Neural cell (in vitro differentiated cells): ENCODE data around the gene ACTR1A. TPM values are rescaled to one million over a fixed set of nuclear protein-coding genes. Genes with fewer than 3 reads are reported as not detected.

ENCODE experiments used
- H2AFZ ChIP-seq: fragments of 200-600, 300-800 bp; sonication (generic), shearing (Covaris generic); 2 replicates; pipeline ENCODE4 v1.6.0; 2014; ENCODE audit warnings: low read depth, mild to moderate bottlenecking, antibody characterized with exemption, low read length, moderate library complexity
- H3F3A ChIP-seq: fragments of 200-600 bp; shearing (Covaris generic); 2 replicates; pipeline ENCODE4 v1.6.1; 2016; ENCODE audit warnings: mild to moderate bottlenecking, moderate library complexity, mixed read lengths, antibody characterized with exemption, low read length; ENCODE audit not compliant: insufficient read depth, poor library complexity, severe bottlenecking
- H3K27ac ChIP-seq: fragments of 200-600, 300-800 bp; sonication (generic), shearing (Covaris generic); 2 replicates; pipeline ENCODE4 v1.5.1; 2014; ENCODE audit warnings: mild to moderate bottlenecking, low read length, moderate library complexity
- H3K27me3 ChIP-seq: fragments of 300-800, 200-600 bp; sonication (generic), shearing (Covaris generic); 2 replicates; pipeline ENCODE4 v1.6.0; 2014; ENCODE audit warnings: mild to moderate bottlenecking, low read depth, low read length, moderate library complexity; ENCODE audit not compliant: insufficient read depth
- H3K36me3 ChIP-seq: fragments of 300-800, 200-600 bp; sonication (generic), shearing (Covaris generic); 2 replicates; pipeline ENCODE4 v1.5.1; 2014; ENCODE audit warnings: mild to moderate bottlenecking, antibody characterized with exemption, low read length, moderate library complexity; ENCODE audit not compliant: insufficient read depth
- H3K4me2 ChIP-seq: fragments of 300-800, 200-600 bp; sonication (generic), shearing (Covaris generic); 2 replicates; pipeline ENCODE4 v1.6.0; 2014; ENCODE audit warnings: mild to moderate bottlenecking, low read length
- H3K4me3 ChIP-seq: fragments of 300-800, 200-600 bp; sonication (generic), shearing (Covaris generic); 2 replicates; pipeline ENCODE4 v1.5.1; 2014; ENCODE audit warnings: mild to moderate bottlenecking, low read length, moderate library complexity
- H3K79me2 ChIP-seq: fragments of 200-600 bp; shearing (Covaris generic); replicated peaks from 2 replicates; pipeline ENCODE4 v1.6.0; 2014; ENCODE audit warnings: mild to moderate bottlenecking, low read length, moderate library complexity; ENCODE audit not compliant: insufficient read depth
- H3K9ac ChIP-seq: fragments of 300-800, 200-600 bp; sonication (generic), shearing (Covaris generic); 2 replicates; pipeline ENCODE4 v1.6.1; 2016; ENCODE audit warnings: mild to moderate bottlenecking, low read length, mixed read lengths
- H3K9me2 ChIP-seq: fragments of 200-600 bp; shearing (Covaris generic); 2 replicates; pipeline ENCODE4 v1.6.1; 2016; ENCODE audit warnings: mild to moderate bottlenecking, low read length, mixed read lengths; ENCODE audit not compliant: insufficient read depth
- H3K9me3 ChIP-seq: fragments of 200-600, 300-800 bp; sonication (generic), shearing (Covaris generic); 2 replicates; pipeline ENCODE4 v1.6.1; 2016; ENCODE audit warnings: mild to moderate bottlenecking, mixed run types, low read length, moderate library complexity, mixed read lengths
- H4K20me1 ChIP-seq: fragments of 200-600 bp; shearing (Covaris generic); 2 replicates; pipeline ENCODE4 v1.6.1; 2016; ENCODE audit warnings: mild to moderate bottlenecking, mixed run types; ENCODE audit not compliant: insufficient read depth
- EP300 ChIP-seq: fragments of 450-650 bp; conservative IDR thresholded peaks from 2 replicates; pipeline ENCODE4 v1.6.1; 2014; ENCODE audit warnings: antibody characterized with exemption, mild to moderate bottlenecking, moderate library complexity; ENCODE audit not compliant: poor library complexity, severe bottlenecking
- EZH2 ChIP-seq: fragments of 200-600, 300-800 bp; shearing (Covaris generic), sonication (generic); IDR thresholded peaks from 2 replicates; pipeline ENCODE4 v1.6.1; 2014; ENCODE audit warnings: antibody characterized with exemption, low read length, borderline replicate concordance, mild to moderate bottlenecking; ENCODE audit not compliant: insufficient read depth, poor library complexity, severe bottlenecking
- MXI1 ChIP-seq: fragments of 450-650 bp; conservative IDR thresholded peaks from 2 replicates; pipeline ENCODE4 v1.6.1; 2014; ENCODE audit warnings: antibody characterized with exemption, mild to moderate bottlenecking; ENCODE audit not compliant: poor library complexity, severe bottlenecking
- POLR2AphosphoS5 ChIP-seq: IDR thresholded peaks from 2 replicates; pipeline ENCODE4 v1.6.1; 2012
- RAD21 ChIP-seq: fragments of 450-650 bp; conservative IDR thresholded peaks from 2 replicates; pipeline ENCODE4 v1.6.1; 2014; ENCODE audit warnings: antibody characterized with exemption, mild to moderate bottlenecking, moderate library complexity
- REST ChIP-seq: IDR thresholded peaks from 2 replicates; pipeline ENCODE4 v1.6.1; 2012; ENCODE audit warnings: borderline replicate concordance
- SMC3 ChIP-seq: fragments of 450-650 bp; conservative IDR thresholded peaks from 2 replicates; pipeline ENCODE4 v1.6.1; 2014; ENCODE audit warnings: antibody characterized with exemption, mild to moderate bottlenecking, moderate library complexity; ENCODE audit not compliant: poor library complexity
- TAF1 ChIP-seq: IDR thresholded peaks from 2 replicates; pipeline ENCODE4 v1.6.1; 2012; ENCODE audit warnings: low read depth
- polyA plus RNA-seq: library from polyadenylated mRNA; depleted of rRNA; stranded (reverse); fragments of >200 nt; gene quantifications from 2 replicates; pipeline ENCODE4 v1.2.3, GENCODE V29; 2014
- TF ChIP-seq, protein P1 (sequence below): fragments of 450-650 bp; IDR thresholded peaks from 2 replicates; pipeline ENCODE4 v1.5.1; 2014; ENCODE audit warnings: antibody characterized with exemption, mild to moderate bottlenecking, moderate library complexity; ENCODE audit not compliant: poor library complexity, severe bottlenecking

Gene ACTR1A
- polyA plus RNA-seq, 1 donor from 2014 or later, result 316 TPM

DNA sequence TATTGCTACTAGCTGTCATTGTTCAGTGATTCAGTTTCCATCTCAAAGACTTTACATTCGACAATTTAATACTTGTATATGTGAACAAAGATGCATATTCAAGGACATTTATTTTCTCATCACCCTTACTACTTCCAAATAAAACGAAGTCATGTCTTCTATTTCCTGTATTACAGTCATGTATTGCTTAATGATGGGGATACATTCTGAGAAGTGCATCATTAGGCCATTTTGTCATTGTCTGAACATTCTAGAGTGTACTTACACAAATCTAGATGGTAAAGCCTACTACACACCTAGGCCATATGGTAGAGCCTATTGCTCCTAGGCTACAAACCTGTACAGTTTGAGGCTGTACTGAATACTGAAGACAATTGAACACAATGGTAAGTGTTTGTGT lies 57.7 kb downstream of the ACTR1A start:
- Histone ChIP-seq H3K4me3 (no peak overlapping the region), H3K9me3 (no peaks in the 10 kb centered on the region), H3K79me2 (no peaks in the 10 kb centered on the region), H4K20me1 (no peaks in the 10 kb centered on the region), H3K36me3 (no peaks in the 10 kb centered on the region), H3K9me2 (no peaks in the 10 kb centered on the region), H3K27ac (no peak overlapping the region), H3K27me3 (no peaks in the 10 kb centered on the region), H3K9ac (no peak overlapping the region), H3F3A (no peaks in the 10 kb centered on the region), H3K4me2 (no peak overlapping the region), H2AFZ (no peak overlapping the region)
- TF ChIP-seq EP300 (no peak), MXI1 (no peak), RAD21 (no peak), SMC3 (no peak)

DNA sequence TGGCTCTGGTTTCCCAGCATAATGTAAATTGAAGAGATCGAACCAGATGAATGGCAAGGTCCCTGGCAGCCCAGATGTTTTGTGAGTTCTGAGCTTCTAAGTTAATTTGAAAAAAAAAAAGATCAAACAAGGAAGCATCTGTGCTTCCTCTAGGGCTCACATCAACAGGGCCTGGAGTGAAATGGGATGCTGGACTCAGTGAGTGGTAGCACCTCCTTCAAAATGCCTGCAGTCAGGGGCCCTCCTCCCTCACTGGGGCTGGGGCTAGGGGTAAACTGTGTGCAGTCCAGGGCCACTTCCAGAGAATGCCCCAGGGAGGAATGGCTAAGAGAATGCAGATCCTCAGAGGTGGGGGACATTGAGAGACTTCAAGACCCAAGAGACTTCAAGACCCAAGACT lies 64.1 kb downstream of the ACTR1A start:
- Histone ChIP-seq H3K9me2 (no peaks in the 10 kb centered on the region), H3K4me2 (no peak overlapping the region), H3K79me2 (no peaks in the 10 kb centered on the region), H2AFZ (no peak overlapping the region), H3K9me3 (no peaks in the 10 kb centered on the region), H3K4me3 (no peak overlapping the region), H3K9ac (no peak overlapping the region), H3F3A (no peaks in the 10 kb centered on the region), H3K36me3 (no peaks in the 10 kb centered on the region), H3K27me3 (peaks cover 10% of the 10 kb centered on the region), H3K27ac (no peak overlapping the region), H4K20me1 (no peaks in the 10 kb centered on the region)
- TF ChIP-seq, protein P1, sequence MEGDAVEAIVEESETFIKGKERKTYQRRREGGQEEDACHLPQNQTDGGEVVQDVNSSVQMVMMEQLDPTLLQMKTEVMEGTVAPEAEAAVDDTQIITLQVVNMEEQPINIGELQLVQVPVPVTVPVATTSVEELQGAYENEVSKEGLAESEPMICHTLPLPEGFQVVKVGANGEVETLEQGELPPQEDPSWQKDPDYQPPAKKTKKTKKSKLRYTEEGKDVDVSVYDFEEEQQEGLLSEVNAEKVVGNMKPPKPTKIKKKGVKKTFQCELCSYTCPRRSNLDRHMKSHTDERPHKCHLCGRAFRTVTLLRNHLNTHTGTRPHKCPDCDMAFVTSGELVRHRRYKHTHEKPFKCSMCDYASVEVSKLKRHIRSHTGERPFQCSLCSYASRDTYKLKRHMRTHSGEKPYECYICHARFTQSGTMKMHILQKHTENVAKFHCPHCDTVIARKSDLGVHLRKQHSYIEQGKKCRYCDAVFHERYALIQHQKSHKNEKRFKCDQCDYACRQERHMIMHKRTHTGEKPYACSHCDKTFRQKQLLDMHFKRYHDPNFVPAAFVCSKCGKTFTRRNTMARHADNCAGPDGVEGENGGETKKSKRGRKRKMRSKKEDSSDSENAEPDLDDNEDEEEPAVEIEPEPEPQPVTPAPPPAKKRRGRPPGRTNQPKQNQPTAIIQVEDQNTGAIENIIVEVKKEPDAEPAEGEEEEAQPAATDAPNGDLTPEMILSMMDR, result no peak
- TF ChIP-seq EP300 (no peak), POLR2AphosphoS5 (no peak), TAF1 (no peak), SMC3 (no peak), MXI1 (no peak), RAD21 (no peak), EZH2 (no peak), REST (no peak)

DNA sequence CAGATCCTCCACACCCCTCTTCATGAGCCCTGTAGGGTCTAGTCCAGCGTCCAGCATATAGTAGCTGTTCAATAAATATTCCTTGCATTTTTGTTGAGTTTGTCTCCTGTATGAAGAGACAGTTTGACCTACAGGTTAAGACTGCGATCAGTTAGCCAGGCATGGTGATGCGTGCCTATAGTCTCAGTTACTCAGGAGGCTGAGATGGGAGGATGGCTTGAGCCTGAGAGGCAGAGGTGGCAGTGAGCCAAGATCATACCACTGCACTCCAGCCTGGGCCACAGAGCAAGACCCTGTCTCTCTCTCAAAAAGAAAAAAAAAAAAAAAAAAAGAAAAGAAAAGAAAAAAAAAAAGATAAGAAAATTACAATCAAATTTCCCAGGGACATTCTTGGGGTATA lies 65.0 kb downstream of the ACTR1A start:
- TF ChIP-seq SMC3 (no peak), MXI1 (no peak), EP300 (no peak), TAF1 (no peak), EZH2 (no peak), RAD21 (no peak), REST (no peak), POLR2AphosphoS5 (no peak)
- TF ChIP-seq, protein P1, result no peak
- no peaks in the 10 kb centered on the region for H3K79me2 ChIP-seq
- no peaks in the 10 kb centered on the region for H3K9me3 ChIP-seq
- no peak overlapping the region for H3K4me3 ChIP-seq
- no peak overlapping the region for H2AFZ ChIP-seq
- no peaks in the 10 kb centered on the region for H3K9me2 ChIP-seq
- no peak overlapping the region for H3K27ac ChIP-seq
- H3K27me3 ChIP-seq, result peaks cover 10% of the 10 kb centered on the region
- no peak overlapping the region for H3K9ac ChIP-seq
- no peaks in the 10 kb centered on the region for H3F3A ChIP-seq
- H4K20me1 ChIP-seq, result no peaks in the 10 kb centered on the region
- no peak overlapping the region for H3K4me2 ChIP-seq
- no peaks in the 10 kb centered on the region for H3K36me3 ChIP-seq
